Rectal smooth muscle tissue (tissue), 1 donor: ENCODE data around the gene PIK3CA.
A peak's percentile ranks its signal among the peaks of the same experiment; 100 is the strongest.

ENCODE experiments used
- H3K27ac ChIP-seq: one replicate; pipeline ENCODE4 v1.7.0; 2013; ENCODE audit warnings: low read depth, low read length, inconsistent platforms
- H3K27me3 ChIP-seq: one replicate; pipeline ENCODE4 v1.7.0; 2013; ENCODE audit warnings: low read length; ENCODE audit not compliant: control insufficient read depth, insufficient read depth
- H3K36me3 ChIP-seq: one replicate; pipeline ENCODE4 v1.7.0; 2013; ENCODE audit warnings: low read length; ENCODE audit not compliant: control insufficient read depth, insufficient read depth
- H3K4me1 ChIP-seq: one replicate; pipeline ENCODE4 v1.7.0; 2013; ENCODE audit warnings: low read length; ENCODE audit not compliant: control insufficient read depth, insufficient read depth
- H3K4me3 ChIP-seq: one replicate; pipeline ENCODE4 v1.7.0; 2013; ENCODE audit warnings: low read length
- H3K9ac ChIP-seq: one replicate; pipeline ENCODE4 v1.7.0; 2013; ENCODE audit warnings: low read length

PIK3CA gene

GRCh38 chr3:179141890-179142289 is 6.3 kb upstream of the PIK3CA start:
- no peak overlapping the region for H3K27ac ChIP-seq
- H3K4me1 ChIP-seq, result no peaks in the 10 kb centered on the region
- no peak overlapping the region for H3K4me3 ChIP-seq
- no peaks in the 10 kb centered on the region for H3K27me3 ChIP-seq
- no peak overlapping the region for H3K9ac ChIP-seq
- H3K36me3 ChIP-seq, result no peaks in the 10 kb centered on the region

- peak overlapping the region; percentile 92 for H3K27ac ChIP-seq
- peak overlapping the region; percentile 78 for H3K9ac ChIP-seq
- H3K4me3 ChIP-seq, result peak overlapping the region; percentile 96
- H3K4me1 ChIP-seq, result peaks cover 10% of the 10 kb centered on the region
- H3K36me3 ChIP-seq, result no peaks in the 10 kb centered on the region
- no peaks in the 10 kb centered on the region for H3K27me3 ChIP-seq
Measured at GRCh38 chr3:179146911-179147513, 1.1 kb upstream of the PIK3CA start.

- Histone ChIP-seq H3K9ac (peak overlapping the region; percentile 78), H3K4me3 (peak overlapping the region; percentile 96), H3K36me3 (no peaks in the 10 kb centered on the region), H3K27me3 (no peaks in the 10 kb centered on the region), H3K27ac (peak overlapping the region; percentile 92), H3K4me1 (peaks cover 10% of the 10 kb centered on the region)
Measured at GRCh38 chr3:179147514-179147872, 664 bp upstream of the PIK3CA start.

- Histone ChIP-seq H3K4me1 (peaks cover 10% of the 10 kb centered on the region), H3K27me3 (no peaks in the 10 kb centered on the region)
Measured at GRCh38 chr3:179148616-179149405, 654 bp downstream of the PIK3CA start.

GRCh38 chr3:179149406-179149867 is 1.3 kb downstream of the PIK3CA start:
- Histone ChIP-seq H3K27me3 (no peaks in the 10 kb centered on the region), H3K4me1 (peaks cover 10% of the 10 kb centered on the region)

More at GRCh38 chr3:179148616-179149405, 654 bp downstream of the PIK3CA start:
- H3K4me3 ChIP-seq, result peak overlapping the region; percentile 96
- no peaks in the 10 kb centered on the region for H3K36me3 ChIP-seq
- H3K27ac ChIP-seq, result peak overlapping the region; percentile 92
- H3K9ac ChIP-seq, result peak overlapping the region; percentile 74

GRCh38 chr3:179149951-179150350 is 1.8 kb downstream of the PIK3CA start:
- H3K9ac ChIP-seq, result no peak overlapping the region
- no peak overlapping the region for H3K27ac ChIP-seq
- no peaks in the 10 kb centered on the region for H3K27me3 ChIP-seq
- H3K36me3 ChIP-seq, result no peaks in the 10 kb centered on the region
- H3K4me3 ChIP-seq, result peak overlapping the region; percentile 96
- peaks cover 10% of the 10 kb centered on the region for H3K4me1 ChIP-seq

More at GRCh38 chr3:179149406-179149867, 1.3 kb downstream of the PIK3CA start:
- H3K9ac ChIP-seq, result peak overlapping the region; percentile 74
- H3K4me3 ChIP-seq, result peak overlapping the region; percentile 96
- peak overlapping the region; percentile 92 for H3K27ac ChIP-seq
- H3K36me3 ChIP-seq, result no peaks in the 10 kb centered on the region

GRCh38 chr3:179150610-179151009 is 2.5 kb downstream of the PIK3CA start:
- Histone ChIP-seq H3K4me3 (no peak overlapping the region), H3K27ac (no peak overlapping the region)

GRCh38 chr3:179151474-179151873 is 3.3 kb downstream of the PIK3CA start:
- no peak overlapping the region for H3K27ac ChIP-seq
- no peaks in the 10 kb centered on the region for H3K27me3 ChIP-seq
- H3K9ac ChIP-seq, result no peak overlapping the region
- H3K4me3 ChIP-seq, result no peak overlapping the region
- no peaks in the 10 kb centered on the region for H3K36me3 ChIP-seq
- peaks cover 17% of the 10 kb centered on the region for H3K4me1 ChIP-seq

More at GRCh38 chr3:179150610-179151009, 2.5 kb downstream of the PIK3CA start:
- H3K4me1 ChIP-seq, result peaks cover 10% of the 10 kb centered on the region
- H3K9ac ChIP-seq, result no peak overlapping the region
- H3K27me3 ChIP-seq, result no peaks in the 10 kb centered on the region
- H3K36me3 ChIP-seq, result no peaks in the 10 kb centered on the region

- Histone ChIP-seq H3K9ac (no peak overlapping the region), H3K4me3 (no peak overlapping the region), H3K27ac (no peak overlapping the region), H3K27me3 (no peaks in the 10 kb centered on the region), H3K4me1 (peaks cover 8% of the 10 kb centered on the region), H3K36me3 (no peaks in the 10 kb centered on the region)
Measured at GRCh38 chr3:179156170-179156569, 8.0 kb downstream of the PIK3CA start.

- Histone ChIP-seq H3K27ac (no peak overlapping the region), H3K4me1 (peaks cover 8% of the 10 kb centered on the region), H3K36me3 (no peaks in the 10 kb centered on the region), H3K4me3 (no peak overlapping the region), H3K27me3 (no peaks in the 10 kb centered on the region), H3K9ac (no peak overlapping the region)
Measured at GRCh38 chr3:179156775-179157174, 8.6 kb downstream of the PIK3CA start.

- Histone ChIP-seq H3K36me3 (no peaks in the 10 kb centered on the region), H3K27ac (no peak overlapping the region), H3K4me1 (peaks cover 8% of the 10 kb centered on the region)
Measured at GRCh38 chr3:179158336-179159039, 10.3 kb downstream of the PIK3CA start.

GRCh38 chr3:179163503-179163902 is 15.3 kb downstream of the PIK3CA start:
- Histone ChIP-seq H3K27me3 (no peaks in the 10 kb centered on the region), H3K36me3 (no peaks in the 10 kb centered on the region), H3K9ac (no peak overlapping the region), H3K4me1 (no peaks in the 10 kb centered on the region), H3K4me3 (no peak overlapping the region), H3K27ac (no peak overlapping the region)

More at GRCh38 chr3:179158336-179159039, 10.3 kb downstream of the PIK3CA start:
- no peak overlapping the region for H3K9ac ChIP-seq
- H3K4me3 ChIP-seq, result no peak overlapping the region
- no peaks in the 10 kb centered on the region for H3K27me3 ChIP-seq
